ENCODE data around the gene MAP7D2.
"Not testable (repeated sequence)": the region's sequence is repeated elsewhere in the genome, so short reads cannot be mapped to it uniquely, and the experiment has no call there.

MAP7D2 gene

GRCh38 chrX:20116577-20117240 is at the start of gene MAP7D2:
Gene MAP7D2, minus strand, starts transcription at chrX:20116907. Its CDS starts 28 bp downstream, at chrX:20116879.
- no peaks in the 10 kb centered on the region for H3K9me3 ChIP-seq (ENCODE audit: insufficient read depth, low read length)
- peak within 1 kb of the TSS; percentile 55 for H3K4me3 ChIP-seq (ENCODE audit: insufficient read length, low read depth)
- no peak for DNase-seq (ENCODE audit: low read depth, low spot score)
- H3K27me3 ChIP-seq (ENCODE audit: insufficient read depth, insufficient read length), result peaks cover 32% of the 10 kb centered on the region
- TF ChIP-seq SUZ12 (IDR thresholded peaks at IDR 0.05; ENCODE audit: extremely low read depth, insufficient read depth, insufficient read length) (no peak), YY1 (IDR thresholded peaks at IDR 0.05; ENCODE audit: insufficient read depth, insufficient read length) (no peak), ZNF274 (IDR thresholded peaks at IDR 0.05; ENCODE audit: low read depth, low read length) (no peak)
- H3K4me1 ChIP-seq (ENCODE audit: insufficient read depth, insufficient read length), result no peaks in the 10 kb centered on the region
- H3K9ac ChIP-seq (ENCODE audit: insufficient read length, low read depth), result peak within 1 kb of the TSS; percentile 51
- H3K36me3 ChIP-seq (ENCODE audit: insufficient read depth, insufficient read length, low read length), result no peaks in the 10 kb centered on the region

- not testable (repeated sequence) for H3K9me3 ChIP-seq (ENCODE audit: insufficient read depth, low read length); DNase-seq (ENCODE audit: low read depth, low spot score); H3K27me3 ChIP-seq (ENCODE audit: insufficient read depth, insufficient read length); H3K4me3 ChIP-seq (ENCODE audit: insufficient read length, low read depth); H3K4me1 ChIP-seq (ENCODE audit: insufficient read depth, insufficient read length); H3K9ac ChIP-seq (ENCODE audit: insufficient read length, low read depth)
- peaks cover 47% of the 10 kb centered on the region for H3K36me3 ChIP-seq (ENCODE audit: insufficient read depth, insufficient read length, low read length)
These were observed 45.8 kb upstream of the MAP7D2 start for GRCh38 chrX:20162516-20162915.

- DNase-seq (ENCODE audit: low read depth, low spot score), result no peak
- H3K36me3 ChIP-seq (ENCODE audit: insufficient read depth, insufficient read length, low read length), result peaks cover 56% of the 10 kb centered on the region
These were observed 43.2 kb upstream of the MAP7D2 start for GRCh38 chrX:20159797-20160385.

GRCh38 chrX:20151689-20152088 is 35.0 kb upstream of the MAP7D2 start:
- TF ChIP-seq ZNF274 (IDR thresholded peaks at IDR 0.05; ENCODE audit: low read depth, low read length), result no peak
- no peak for TF ChIP-seq YY1 (IDR thresholded peaks at IDR 0.05; ENCODE audit: insufficient read depth, insufficient read length)
- no peak for TF ChIP-seq SUZ12 (IDR thresholded peaks at IDR 0.05; ENCODE audit: extremely low read depth, insufficient read depth, insufficient read length)
- no peaks in the 10 kb centered on the region for H3K4me1 ChIP-seq (ENCODE audit: insufficient read depth, insufficient read length)

More at GRCh38 chrX:20159797-20160385, 43.2 kb upstream of the MAP7D2 start:
- Histone ChIP-seq H3K4me3 (ENCODE audit: insufficient read length, low read depth) (no peak overlapping the region), H3K27me3 (ENCODE audit: insufficient read depth, insufficient read length) (no peaks in the 10 kb centered on the region), H3K4me1 (ENCODE audit: insufficient read depth, insufficient read length) (no peaks in the 10 kb centered on the region), H3K9ac (ENCODE audit: insufficient read length, low read depth) (no peak overlapping the region), H3K9me3 (ENCODE audit: insufficient read depth, low read length) (no peaks in the 10 kb centered on the region)
- TF ChIP-seq YY1 (IDR thresholded peaks at IDR 0.05; ENCODE audit: insufficient read depth, insufficient read length) (no peak), ZNF274 (IDR thresholded peaks at IDR 0.05; ENCODE audit: low read depth, low read length) (no peak), SUZ12 (IDR thresholded peaks at IDR 0.05; ENCODE audit: extremely low read depth, insufficient read depth, insufficient read length) (no peak)

GRCh38 chrX:20149326-20149725 is 32.6 kb upstream of the MAP7D2 start:
- TF ChIP-seq ZNF274 (IDR thresholded peaks at IDR 0.05; ENCODE audit: low read depth, low read length), result no peak
- TF ChIP-seq SUZ12 (IDR thresholded peaks at IDR 0.05; ENCODE audit: extremely low read depth, insufficient read depth, insufficient read length), result no peak
- no peak for TF ChIP-seq YY1 (IDR thresholded peaks at IDR 0.05; ENCODE audit: insufficient read depth, insufficient read length)

More at GRCh38 chrX:20151689-20152088, 35.0 kb upstream of the MAP7D2 start:
- H3K27me3 ChIP-seq (ENCODE audit: insufficient read depth, insufficient read length), result no peaks in the 10 kb centered on the region
- no peak overlapping the region for H3K9ac ChIP-seq (ENCODE audit: insufficient read length, low read depth)
- DNase-seq (ENCODE audit: low read depth, low spot score), result no peak
- no peaks in the 10 kb centered on the region for H3K9me3 ChIP-seq (ENCODE audit: insufficient read depth, low read length)
- H3K36me3 ChIP-seq (ENCODE audit: insufficient read depth, insufficient read length, low read length), result peaks cover 41% of the 10 kb centered on the region
- H3K4me3 ChIP-seq (ENCODE audit: insufficient read length, low read depth), result no peak overlapping the region

GRCh38 chrX:20147561-20147960 is 30.9 kb upstream of the MAP7D2 start:
- no peak for DNase-seq (ENCODE audit: low read depth, low spot score)
- Histone ChIP-seq H3K36me3 (ENCODE audit: insufficient read depth, insufficient read length, low read length) (peaks cover 12% of the 10 kb centered on the region), H3K4me1 (ENCODE audit: insufficient read depth, insufficient read length) (no peaks in the 10 kb centered on the region), H3K27me3 (ENCODE audit: insufficient read depth, insufficient read length) (no peaks in the 10 kb centered on the region), H3K9ac (ENCODE audit: insufficient read length, low read depth) (no peak overlapping the region), H3K9me3 (ENCODE audit: insufficient read depth, low read length) (no peaks in the 10 kb centered on the region), H3K4me3 (ENCODE audit: insufficient read length, low read depth) (no peak overlapping the region)
- no peak for TF ChIP-seq SUZ12 (IDR thresholded peaks at IDR 0.05; ENCODE audit: extremely low read depth, insufficient read depth, insufficient read length)
- TF ChIP-seq ZNF274 (IDR thresholded peaks at IDR 0.05; ENCODE audit: low read depth, low read length), result no peak
- no peak for TF ChIP-seq YY1 (IDR thresholded peaks at IDR 0.05; ENCODE audit: insufficient read depth, insufficient read length)

More at GRCh38 chrX:20149326-20149725, 32.6 kb upstream of the MAP7D2 start:
- Histone ChIP-seq H3K4me1 (ENCODE audit: insufficient read depth, insufficient read length) (no peaks in the 10 kb centered on the region), H3K4me3 (ENCODE audit: insufficient read length, low read depth) (no peak overlapping the region), H3K27me3 (ENCODE audit: insufficient read depth, insufficient read length) (no peaks in the 10 kb centered on the region), H3K9me3 (ENCODE audit: insufficient read depth, low read length) (no peaks in the 10 kb centered on the region), H3K36me3 (ENCODE audit: insufficient read depth, insufficient read length, low read length) (peaks cover 26% of the 10 kb centered on the region), H3K9ac (ENCODE audit: insufficient read length, low read depth) (no peak overlapping the region)
- no peak for DNase-seq (ENCODE audit: low read depth, low spot score)

GRCh38 chrX:20144491-20144890 is 27.8 kb upstream of the MAP7D2 start:
- DNase-seq (ENCODE audit: low read depth, low spot score), result no peak
- H3K27me3 ChIP-seq (ENCODE audit: insufficient read depth, insufficient read length), result no peaks in the 10 kb centered on the region
- H3K4me1 ChIP-seq (ENCODE audit: insufficient read depth, insufficient read length), result no peaks in the 10 kb centered on the region
- no peak overlapping the region for H3K4me3 ChIP-seq (ENCODE audit: insufficient read length, low read depth)
- TF ChIP-seq ZNF274 (IDR thresholded peaks at IDR 0.05; ENCODE audit: low read depth, low read length), result no peak
- no peak for TF ChIP-seq YY1 (IDR thresholded peaks at IDR 0.05; ENCODE audit: insufficient read depth, insufficient read length)
- TF ChIP-seq SUZ12 (IDR thresholded peaks at IDR 0.05; ENCODE audit: extremely low read depth, insufficient read depth, insufficient read length), result no peak
- H3K9ac ChIP-seq (ENCODE audit: insufficient read length, low read depth), result no peak overlapping the region
- H3K36me3 ChIP-seq (ENCODE audit: insufficient read depth, insufficient read length, low read length), result peaks cover 12% of the 10 kb centered on the region
- no peaks in the 10 kb centered on the region for H3K9me3 ChIP-seq (ENCODE audit: insufficient read depth, low read length)
